OCI-M2 (cell line): Measurements from ENCODE around the gene U2AF1L4.
"Not testable (repeated sequence)": the region's sequence is repeated elsewhere in the genome, so short reads cannot be mapped to it uniquely, and the experiment has no call there.

Source experiments
- DNase-seq: peaks from one replicate; lab custom pipeline; 2025; ENCODE audit not compliant: unreplicated experiment; lab: John Stamatoyannopoulos, UW

U2AF1L4 gene

GRCh38 chr19:35781650-35782049, 36.4 kb upstream of the U2AF1L4 start:
- no peak for DNase-seq

- DNase-seq, result no peak
Observed at GRCh38 chr19:35780717-35781116, 35.5 kb upstream of the U2AF1L4 start.

- no peak for DNase-seq
Observed at GRCh38 chr19:35780058-35780457, 34.8 kb upstream of the U2AF1L4 start.

GRCh38 chr19:35779033-35779432, 33.8 kb upstream of the U2AF1L4 start:
- DNase-seq, result no peak

- no peak for DNase-seq
Observed at GRCh38 chr19:35777961-35778360, 32.7 kb upstream of the U2AF1L4 start.

- DNase-seq, result no peak
Observed at GRCh38 chr19:35777086-35777841, 32.0 kb upstream of the U2AF1L4 start.

- DNase-seq, result no peak
Observed at GRCh38 chr19:35776102-35776788, 31.0 kb upstream of the U2AF1L4 start.

- peak; percentile 100 for DNase-seq
Observed at GRCh38 chr19:35775298-35776101, 30.3 kb upstream of the U2AF1L4 start, which contains the start of gene ARHGAP33. Gene ARHGAP33, plus strand, starts transcription at chr19:35775564. Its CDS starts 95 bp downstream, at chr19:35775659.

- no peak for DNase-seq
Observed at GRCh38 chr19:35775046-35775297, 29.8 kb upstream of the U2AF1L4 start.

GRCh38 chr19:35774274-35775045, 29.2 kb upstream of the U2AF1L4 start:
- no peak for DNase-seq

GRCh38 chr19:35773020-35773806, 28.0 kb upstream of the U2AF1L4 start:
- no peak for DNase-seq

GRCh38 chr19:35772362-35772761, 27.1 kb upstream of the U2AF1L4 start:
- DNase-seq, result not testable (repeated sequence)

GRCh38 chr19:35768082-35768421, 22.8 kb upstream of the U2AF1L4 start:
- no peak for DNase-seq

- no peak for DNase-seq
Observed at GRCh38 chr19:35767288-35768081, 22.3 kb upstream of the U2AF1L4 start.

GRCh38 chr19:35766571-35767104, 21.4 kb upstream of the U2AF1L4 start:
- no peak for DNase-seq

- no peak for DNase-seq
Observed at GRCh38 chr19:35764432-35765315, 19.5 kb upstream of the U2AF1L4 start.

- no peak for DNase-seq
Observed at GRCh38 chr19:35760711-35761349, 15.6 kb upstream of the U2AF1L4 start.

GRCh38 chr19:35759697-35760096, 14.5 kb upstream of the U2AF1L4 start:
- DNase-seq, result no peak
